GOT3 (cell line): ENCODE data around the gene ZNF792.
"Not testable (repeated sequence)": the region's sequence is repeated elsewhere in the genome, so short reads cannot be mapped to it uniquely, and the experiment has no call there.

ENCODE experiments used
- DNase-seq: peaks from one replicate; lab custom pipeline; 2025; ENCODE audit warnings: mixed read lengths; lab: John Stamatoyannopoulos, UW

Gene ZNF792

GRCh38 chr19:34925278-34925855 lies 38.7 kb downstream of the ZNF792 start:
- DNase-seq = no peak

GRCh38 chr19:34920090-34920786 lies 43.8 kb downstream of the ZNF792 start:
- DNase-seq = not testable (repeated sequence)

- no peak for DNase-seq
Observed at GRCh38 chr19:34918190-34918589, 45.8 kb downstream of the ZNF792 start.

GRCh38 chr19:34917144-34917543 lies 46.9 kb downstream of the ZNF792 start:
- DNase-seq = not testable (repeated sequence)

GRCh38 chr19:34910770-34911169 lies 53.3 kb downstream of the ZNF792 start:
- no peak for DNase-seq
